Uterus (tissue), 2 donors: ENCODE measurements around the gene WDR64.

Source experiments
- CTCF ChIP-seq, 4 experiments: fragments of 200-600 bp in 2 of 4; fragments of 450-650 bp in 2 of 4; sonication (generic) in 2 of 4; IDR thresholded peaks; one replicate each; pipeline ENCODE4 v1.5.1; 2016 to 2019; ENCODE audit warnings: antibody characterized with exemption in 4 of 4, mild to moderate bottlenecking in 2 of 4, moderate library complexity in 1 of 4
- POLR2A ChIP-seq, 2 donors: fragments of 450-650 bp; IDR thresholded peaks; one replicate each; pipeline ENCODE4 v1.6.1; 2016; ENCODE audit warnings: antibody characterized with exemption in 2 of 2, mild to moderate bottlenecking in 1 of 2, moderate library complexity in 1 of 2

- TF ChIP-seq POLR2A (IDR thresholded peaks at IDR 0.05) (no peak), CTCF (IDR thresholded peaks at IDR 0.05) (no peak)
Measured at GRCh38 chr1:241607497-241607896, 44.6 kb upstream of the WDR64 start.
